ENCODE results near the gene TRAIP. TPM values are rescaled to one million over a fixed set of nuclear protein-coding genes. Genes with fewer than 3 reads are reported as not detected.

Gene TRAIP
- total RNA-seq, 1 experiment from 2014 or later, result 5.9 TPM

GRCh38 chr3:49879721-49880120 lies 23.4 kb upstream of the TRAIP start:
- no peaks in the 10 kb centered on the region for H3K27me3 ChIP-seq (ENCODE audit: low read length)
- no peaks in the 10 kb centered on the region for H3K9me2 ChIP-seq (replicated peaks; ENCODE audit: insufficient read depth, low read length)
- H3K4me1 ChIP-seq (ENCODE audit: low read length), result peaks cover 18% of the 10 kb centered on the region
- H3K4me2 ChIP-seq (ENCODE audit: low read depth, low read length, poor library complexity, severe bottlenecking), result no peak overlapping the region
- H4K20me1 ChIP-seq (ENCODE audit: insufficient read depth, low read depth, low read length), result no peaks in the 10 kb centered on the region
- H3K27ac ChIP-seq (ENCODE audit: low read length), result no peak overlapping the region
- H3K4me3 ChIP-seq (ENCODE audit: low read length), result no peak overlapping the region
- H3K79me2 ChIP-seq (ENCODE audit: low read length), result no peaks in the 10 kb centered on the region
- no peaks in the 10 kb centered on the region for H3K9me3 ChIP-seq (ENCODE audit: low read length)
- no peak overlapping the region for H3K9ac ChIP-seq (ENCODE audit: low read length)
- H2AFZ ChIP-seq (ENCODE audit: low read length), result no peak overlapping the region
- no peaks in the 10 kb centered on the region for H3K36me3 ChIP-seq (ENCODE audit: insufficient read depth, low read length)
- no peak for DNase-seq

- no peak for DNase-seq
- no peak overlapping the region for H3K4me2 ChIP-seq (ENCODE audit: low read depth, low read length, poor library complexity, severe bottlenecking)
These were observed 22.3 kb upstream of the TRAIP start for GRCh38 chr3:49878686-49879085.

GRCh38 chr3:49877716-49878115 lies 21.4 kb upstream of the TRAIP start:
- no peak overlapping the region for H3K4me3 ChIP-seq (ENCODE audit: low read length)
- no peak overlapping the region for H3K4me2 ChIP-seq (ENCODE audit: low read depth, low read length, poor library complexity, severe bottlenecking)
- H3K9me2 ChIP-seq (replicated peaks; ENCODE audit: insufficient read depth, low read length), result no peaks in the 10 kb centered on the region
- H3K36me3 ChIP-seq (ENCODE audit: insufficient read depth, low read length), result no peaks in the 10 kb centered on the region
- no peaks in the 10 kb centered on the region for H3K79me2 ChIP-seq (ENCODE audit: low read length)
- H3K4me1 ChIP-seq (ENCODE audit: low read length), result peaks cover 25% of the 10 kb centered on the region
- no peak overlapping the region for H3K9ac ChIP-seq (ENCODE audit: low read length)
- no peaks in the 10 kb centered on the region for H3K9me3 ChIP-seq (ENCODE audit: low read length)
- H3K27ac ChIP-seq (ENCODE audit: low read length), result no peak overlapping the region
- no peaks in the 10 kb centered on the region for H4K20me1 ChIP-seq (ENCODE audit: insufficient read depth, low read depth, low read length)
- DNase-seq, result no peak
- H2AFZ ChIP-seq (ENCODE audit: low read length), result no peak overlapping the region
- no peaks in the 10 kb centered on the region for H3K27me3 ChIP-seq (ENCODE audit: low read length)

More at GRCh38 chr3:49878686-49879085, 22.3 kb upstream of the TRAIP start:
- no peaks in the 10 kb centered on the region for H4K20me1 ChIP-seq (ENCODE audit: insufficient read depth, low read depth, low read length)
- H3K4me3 ChIP-seq (ENCODE audit: low read length), result no peak overlapping the region
- H3K27me3 ChIP-seq (ENCODE audit: low read length), result no peaks in the 10 kb centered on the region
- no peaks in the 10 kb centered on the region for H3K79me2 ChIP-seq (ENCODE audit: low read length)
- H3K9me2 ChIP-seq (replicated peaks; ENCODE audit: insufficient read depth, low read length), result no peaks in the 10 kb centered on the region
- H3K36me3 ChIP-seq (ENCODE audit: insufficient read depth, low read length), result no peaks in the 10 kb centered on the region
- H3K9me3 ChIP-seq (ENCODE audit: low read length), result no peaks in the 10 kb centered on the region
- H3K4me1 ChIP-seq (ENCODE audit: low read length), result peaks cover 18% of the 10 kb centered on the region
- H2AFZ ChIP-seq (ENCODE audit: low read length), result no peak overlapping the region
- no peak overlapping the region for H3K27ac ChIP-seq (ENCODE audit: low read length)
- no peak overlapping the region for H3K9ac ChIP-seq (ENCODE audit: low read length)

- Histone ChIP-seq H3K4me1 (ENCODE audit: low read length) (peaks cover 19% of the 10 kb centered on the region), H3K9me2 (replicated peaks; ENCODE audit: insufficient read depth, low read length) (no peaks in the 10 kb centered on the region), H3K4me2 (ENCODE audit: low read depth, low read length, poor library complexity, severe bottlenecking) (no peak overlapping the region), H3K9ac (ENCODE audit: low read length) (no peak overlapping the region), H3K27ac (ENCODE audit: low read length) (no peak overlapping the region), H3K4me3 (ENCODE audit: low read length) (no peak overlapping the region), H4K20me1 (ENCODE audit: insufficient read depth, low read depth, low read length) (no peaks in the 10 kb centered on the region), H3K36me3 (ENCODE audit: insufficient read depth, low read length) (no peaks in the 10 kb centered on the region), H3K9me3 (ENCODE audit: low read length) (no peaks in the 10 kb centered on the region), H3K27me3 (ENCODE audit: low read length) (no peaks in the 10 kb centered on the region; the same call in 1 of the 2 replicates), H2AFZ (ENCODE audit: low read length) (no peak overlapping the region), H3K79me2 (ENCODE audit: low read length) (no peaks in the 10 kb centered on the region)
- no peak for DNase-seq
These were observed 20.2 kb upstream of the TRAIP start for GRCh38 chr3:49876567-49876966.

DNA sequence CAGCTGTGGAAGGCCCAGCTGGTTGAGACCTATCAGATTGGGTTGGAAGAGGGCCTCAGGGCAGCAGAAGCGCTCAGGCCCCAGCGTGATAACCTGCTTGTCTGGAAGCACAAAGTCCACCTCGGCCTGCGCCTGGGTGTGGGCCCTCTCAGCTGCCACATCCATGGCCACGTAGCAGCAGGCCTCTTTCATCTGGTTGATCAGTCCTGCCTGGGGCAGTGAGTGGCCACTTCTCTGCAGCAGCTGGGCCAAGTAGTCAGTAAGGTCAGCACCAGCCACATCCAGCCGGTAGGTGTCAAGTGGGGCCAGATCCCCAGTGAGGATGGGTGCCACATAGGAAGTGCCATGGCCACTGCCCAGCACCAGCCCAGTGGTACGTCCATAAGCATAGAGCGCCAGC lies 17.3 kb upstream of the TRAIP start:
- no peaks in the 10 kb centered on the region for H3K9me2 ChIP-seq (replicated peaks; ENCODE audit: insufficient read depth, low read length)
- H4K20me1 ChIP-seq (ENCODE audit: insufficient read depth, low read depth, low read length), result no peaks in the 10 kb centered on the region; the same call in 1 of the 2 replicates
- no peak overlapping the region for H3K27ac ChIP-seq (ENCODE audit: low read length)
- H3K9me3 ChIP-seq (ENCODE audit: low read length), result no peaks in the 10 kb centered on the region
- H3K79me2 ChIP-seq (ENCODE audit: low read length), result no peaks in the 10 kb centered on the region
- no peaks in the 10 kb centered on the region for H3K36me3 ChIP-seq (ENCODE audit: insufficient read depth, low read length)
- no peak overlapping the region for H2AFZ ChIP-seq (ENCODE audit: low read length)
- H3K4me3 ChIP-seq (ENCODE audit: low read length), result no peak overlapping the region
- DNase-seq, result no peak
- H3K4me2 ChIP-seq (ENCODE audit: low read depth, low read length, poor library complexity, severe bottlenecking), result no peak overlapping the region
- H3K4me1 ChIP-seq (ENCODE audit: low read length), result peaks cover 25% of the 10 kb centered on the region
- no peaks in the 10 kb centered on the region; the same call in 1 of the 2 replicates for H3K27me3 ChIP-seq (ENCODE audit: low read length)
- no peak overlapping the region for H3K9ac ChIP-seq (ENCODE audit: low read length)

GRCh38 chr3:49872801-49873281 lies 16.5 kb upstream of the TRAIP start:
- peak; percentile 65 for DNase-seq

GRCh38 chr3:49871531-49872153 lies 15.3 kb upstream of the TRAIP start:
- Histone ChIP-seq H3K9me3 (ENCODE audit: low read length) (no peaks in the 10 kb centered on the region), H2AFZ (ENCODE audit: low read length) (no peak overlapping the region), H3K4me2 (ENCODE audit: low read depth, low read length, poor library complexity, severe bottlenecking) (no peak overlapping the region), H3K36me3 (ENCODE audit: insufficient read depth, low read length) (no peaks in the 10 kb centered on the region), H3K27me3 (ENCODE audit: low read length) (no peaks in the 10 kb centered on the region; the same call in 1 of the 2 replicates), H3K9ac (ENCODE audit: low read length) (no peak overlapping the region), H3K9me2 (replicated peaks; ENCODE audit: insufficient read depth, low read length) (no peaks in the 10 kb centered on the region), H3K27ac (ENCODE audit: low read length) (no peak overlapping the region), H3K4me1 (ENCODE audit: low read length) (peaks cover 45% of the 10 kb centered on the region), H3K4me3 (ENCODE audit: low read length) (no peak overlapping the region), H4K20me1 (ENCODE audit: insufficient read depth, low read depth, low read length) (no peaks in the 10 kb centered on the region; the same call in 1 of the 2 replicates), H3K79me2 (ENCODE audit: low read length) (no peaks in the 10 kb centered on the region)
- no peak for DNase-seq

More at GRCh38 chr3:49872801-49873281, 16.5 kb upstream of the TRAIP start:
- Histone ChIP-seq H3K27me3 (ENCODE audit: low read length) (no peaks in the 10 kb centered on the region; the same call in 1 of the 2 replicates), H3K27ac (ENCODE audit: low read length) (no peak overlapping the region), H3K4me2 (ENCODE audit: low read depth, low read length, poor library complexity, severe bottlenecking) (no peak overlapping the region), H3K79me2 (ENCODE audit: low read length) (no peaks in the 10 kb centered on the region), H2AFZ (ENCODE audit: low read length) (no peak overlapping the region), H3K36me3 (ENCODE audit: insufficient read depth, low read length) (no peaks in the 10 kb centered on the region), H4K20me1 (ENCODE audit: insufficient read depth, low read depth, low read length) (no peaks in the 10 kb centered on the region; the same call in 1 of the 2 replicates), H3K4me3 (ENCODE audit: low read length) (no peak overlapping the region), H3K9me3 (ENCODE audit: low read length) (no peaks in the 10 kb centered on the region), H3K9ac (ENCODE audit: low read length) (no peak overlapping the region), H3K9me2 (replicated peaks; ENCODE audit: insufficient read depth, low read length) (no peaks in the 10 kb centered on the region), H3K4me1 (ENCODE audit: low read length) (peaks cover 33% of the 10 kb centered on the region)

DNA sequence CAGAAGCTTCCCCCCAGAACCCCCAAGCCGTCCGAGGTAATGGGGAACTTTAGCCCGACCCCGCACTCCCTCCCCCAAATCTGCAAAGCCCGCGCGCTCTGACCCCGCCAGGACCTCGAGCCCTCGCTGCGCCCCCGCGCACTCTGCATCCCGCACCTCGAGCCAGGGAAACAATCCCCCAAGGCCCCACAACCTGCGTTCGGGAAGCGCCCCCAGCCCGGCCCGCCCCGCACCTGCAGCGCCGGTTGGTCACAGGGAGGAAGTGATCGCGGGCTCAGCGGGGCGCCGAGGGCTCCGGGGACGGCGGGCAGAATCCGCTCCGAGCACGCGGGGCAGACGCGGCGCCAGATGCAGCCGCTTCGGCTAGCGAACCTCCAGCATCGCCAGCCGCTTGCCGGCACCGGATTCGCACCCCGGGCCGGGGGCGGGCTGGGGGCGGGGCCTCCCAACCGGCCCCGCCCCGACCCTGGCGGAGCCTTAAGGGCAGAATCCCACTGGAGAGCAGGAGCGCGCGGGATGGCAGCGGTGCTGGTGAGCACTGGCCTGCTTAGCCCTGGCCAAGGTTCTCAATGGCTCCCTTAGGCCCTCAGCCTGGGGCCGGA lies 13.3 kb upstream of the TRAIP start, which contains the start of gene CAMKV:
Gene CAMKV, minus strand, starts transcription at position 382 of the 602 bp plus-strand sequence. CDS start 7,518 bp downstream, outside the sequence.
- peak within 1 kb of the TSS; percentile 63 for H3K9ac ChIP-seq (ENCODE audit: low read length)

More for the DNA sequence above, 13.3 kb upstream of the TRAIP start, which contains the start of gene CAMKV:
- H3K79me2 ChIP-seq (ENCODE audit: low read length), result no peaks in the 10 kb centered on the region
- H3K9me3 ChIP-seq (ENCODE audit: low read length), result no peaks in the 10 kb centered on the region
- H2AFZ ChIP-seq (ENCODE audit: low read length), result peak within 1 kb of the TSS; percentile 53; the same call in 1 of the 2 replicates
- peak within 1 kb of the TSS; percentile 67 for H3K4me3 ChIP-seq (ENCODE audit: low read length)
- no peaks in the 10 kb centered on the region for H3K36me3 ChIP-seq (ENCODE audit: insufficient read depth, low read length)
- no peaks in the 10 kb centered on the region; the same call in 1 of the 2 replicates for H3K27me3 ChIP-seq (ENCODE audit: low read length)
- H3K4me2 ChIP-seq (ENCODE audit: low read depth, low read length, poor library complexity, severe bottlenecking), result peak within 1 kb of the TSS; percentile 79
- no peak within 1 kb of the TSS; the same call in 1 of the 2 replicates for H3K27ac ChIP-seq (ENCODE audit: low read length)
- peak; percentile 78 for DNase-seq
- H3K4me1 ChIP-seq (ENCODE audit: low read length), result peaks cover 65% of the 10 kb centered on the region
- H3K9me2 ChIP-seq (replicated peaks; ENCODE audit: insufficient read depth, low read length), result no peaks in the 10 kb centered on the region
- peaks cover 8% of the 10 kb centered on the region; the same call in 1 of the 2 replicates for H4K20me1 ChIP-seq (ENCODE audit: insufficient read depth, low read depth, low read length)

Data from Karpas-422 (cell line).